Activated CD4-positive, alpha-beta T cell treated with anti-CD3 and anti-CD28 coated beads, Interleukin-2, amount 50 U/mL, for 16 hours (primary cell): Measurements from ENCODE around the gene GTF2A1.

Experiments used
- DNase-seq: peaks from one replicate; pipeline ENCODE4 v3.0.0-alpha.2; 2020

The GTF2A1 gene

DNA sequence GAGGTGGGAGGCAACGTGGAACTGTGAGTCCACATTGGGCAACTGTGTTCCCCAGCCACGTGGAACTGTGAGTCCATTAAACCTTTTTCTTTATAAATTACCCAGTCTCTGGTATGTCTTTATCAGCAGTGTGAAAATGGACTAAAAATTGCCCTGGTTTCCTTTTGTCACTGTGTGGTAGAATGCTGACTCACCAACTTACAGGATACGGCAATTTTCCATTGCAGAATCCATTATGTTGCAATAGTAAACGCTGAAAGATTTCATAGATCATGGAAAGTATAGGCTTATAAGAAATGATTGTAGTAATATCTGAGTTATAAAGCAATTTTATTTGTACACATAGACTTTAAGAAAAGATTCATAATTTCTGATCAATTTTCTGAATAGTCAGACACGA is 93.0 kb downstream of the GTF2A1 start:
- DNase-seq = no peak

DNA sequence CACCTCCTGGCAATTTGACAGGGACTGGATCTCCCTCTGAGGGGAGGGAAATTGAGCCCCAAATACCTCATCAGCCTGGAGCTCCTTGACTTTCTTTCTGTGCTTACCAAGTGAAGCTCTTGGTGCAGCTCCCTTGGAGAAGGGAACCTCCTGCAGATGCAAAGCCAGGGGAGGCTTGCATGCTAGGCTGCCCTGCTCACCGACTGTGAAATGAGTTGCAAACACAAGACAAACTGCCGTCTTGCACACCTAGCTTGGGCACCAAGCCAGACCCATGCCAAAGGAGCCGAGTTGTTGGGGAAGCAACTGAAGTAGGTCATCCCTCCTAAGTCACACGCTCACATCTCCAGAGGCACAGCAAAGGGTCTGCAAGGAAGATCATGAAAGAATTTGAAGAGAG is 95.2 kb downstream of the GTF2A1 start:
- DNase-seq = no peak
